ENCODE measurements around the gene SLC25A6. TPM values are rescaled to one million over a fixed set of nuclear protein-coding genes. Genes with fewer than 3 reads are reported as not detected.

The SLC25A6 gene
- polyA plus RNA-seq, 1 donor (not counting 4 experiments of a cell fraction or from before 2014, with no cell fraction given): 179 TPM

- H3K9me3 ChIP-seq (ENCODE audit: control insufficient read depth, low read depth, low read length): no peaks in the 10 kb centered on the region
- H3K9me1 ChIP-seq (ENCODE audit: control insufficient read depth, extremely low read depth, insufficient read depth, low read length): no peaks in the 10 kb centered on the region
- H2AFZ ChIP-seq (ENCODE audit: control insufficient read depth, low read length): no peak overlapping the region
- FAIRE-seq (no peak), DNase-seq (ENCODE audit: low read depth, low spot score) (no peak)
- H3K36me3 ChIP-seq (ENCODE audit: control insufficient read depth in 2 of 2, extremely low read depth in 1 of 2, insufficient read depth in 2 of 2, low read length in 2 of 2): peaks cover 3 to 17% of the 10 kb centered on the region in 2 experiments
- no peak overlapping the region for H3K4me3 ChIP-seq (ENCODE audit: control insufficient read depth in 2 of 3, extremely low read depth in 1 of 3, insufficient read depth in 2 of 3, low read depth in 1 of 3, low read length in 3 of 3)
- H3K4me1 ChIP-seq (ENCODE audit: control insufficient read depth, extremely low read depth, insufficient read depth, low read length): no peaks in the 10 kb centered on the region
- H4K20me1 ChIP-seq (ENCODE audit: control insufficient read depth, extremely low read depth, insufficient read depth, low read length): no peaks in the 10 kb centered on the region
- H3K27ac ChIP-seq (ENCODE audit: control insufficient read depth, insufficient read depth, low read length): no peak overlapping the region
- dilution Hi-C loops (cut with MboI; ENCODE audit: extremely low pct_ligation_motif_present, low sequenced_read_pairs): no loop called here
- no peak overlapping the region for H3K9ac ChIP-seq (ENCODE audit: control insufficient read depth, extremely low read depth, insufficient read depth, low read length)
- TF ChIP-seq EZH2 (IDR thresholded peaks at IDR 0.05; ENCODE audit: low read length): no peak
- TF ChIP-seq CTCF (optimal IDR thresholded peaks at IDR 0.05 in 1 of 3, IDR thresholded peaks at IDR 0.05 in 1 of 3, conservative IDR thresholded peaks at IDR 0.05 in 1 of 3; ENCODE audit: extremely low read depth in 1 of 3, insufficient read depth in 2 of 3, low read length in 3 of 3): no peak
- H3K4me2 ChIP-seq (ENCODE audit: control insufficient read depth, extremely low read depth, insufficient read depth, low read depth, low read length): no peak overlapping the region
- no peaks in the 10 kb centered on the region for H3K27me3 ChIP-seq (ENCODE audit: control insufficient read depth, extremely low read depth, insufficient read depth, low read length)
- H3K79me2 ChIP-seq (ENCODE audit: control insufficient read depth, insufficient read depth, low read length): no peaks in the 10 kb centered on the region
Measured at GRCh38 chrX:1435241-1435895, 43.5 kb upstream of the SLC25A6 start.

- Histone ChIP-seq H3K9me3 (ENCODE audit: control insufficient read depth, low read depth, low read length) (no peaks in the 10 kb centered on the region), H3K4me3 (ENCODE audit: control insufficient read depth in 2 of 3, extremely low read depth in 1 of 3, insufficient read depth in 2 of 3, low read depth in 1 of 3, low read length in 3 of 3) (no peak overlapping the region)
- dilution Hi-C loops (cut with MboI; ENCODE audit: extremely low pct_ligation_motif_present, low sequenced_read_pairs): no loop called here
Measured at GRCh38 chrX:1434871-1435240, 42.9 kb upstream of the SLC25A6 start.

More at GRCh38 chrX:1434871-1435240, 42.9 kb upstream of the SLC25A6 start:
- no peak overlapping the region for H3K9ac ChIP-seq (ENCODE audit: control insufficient read depth, extremely low read depth, insufficient read depth, low read length)
- no peaks in the 10 kb centered on the region for H3K4me1 ChIP-seq (ENCODE audit: control insufficient read depth, extremely low read depth, insufficient read depth, low read length)
- DNase-seq (ENCODE audit: low read depth, low spot score): no peak
- no peak for TF ChIP-seq EZH2 (IDR thresholded peaks at IDR 0.05; ENCODE audit: low read length)
- no peak for TF ChIP-seq CTCF (optimal IDR thresholded peaks at IDR 0.05 in 1 of 3, IDR thresholded peaks at IDR 0.05 in 1 of 3, conservative IDR thresholded peaks at IDR 0.05 in 1 of 3; ENCODE audit: extremely low read depth in 1 of 3, insufficient read depth in 2 of 3, low read length in 3 of 3)
- H3K27me3 ChIP-seq (ENCODE audit: control insufficient read depth, extremely low read depth, insufficient read depth, low read length): no peaks in the 10 kb centered on the region
- no peaks in the 10 kb centered on the region for H3K79me2 ChIP-seq (ENCODE audit: control insufficient read depth, insufficient read depth, low read length)
- H3K27ac ChIP-seq (ENCODE audit: control insufficient read depth, insufficient read depth, low read length): no peak overlapping the region
- peaks cover 3 to 17% of the 10 kb centered on the region in 2 experiments for H3K36me3 ChIP-seq (ENCODE audit: control insufficient read depth in 2 of 2, extremely low read depth in 1 of 2, insufficient read depth in 2 of 2, low read length in 2 of 2)
- no peak for FAIRE-seq
- no peak overlapping the region for H2AFZ ChIP-seq (ENCODE audit: control insufficient read depth, low read length)
- H3K4me2 ChIP-seq (ENCODE audit: control insufficient read depth, extremely low read depth, insufficient read depth, low read depth, low read length): no peak overlapping the region
- H3K9me1 ChIP-seq (ENCODE audit: control insufficient read depth, extremely low read depth, insufficient read depth, low read length): no peaks in the 10 kb centered on the region
- no peaks in the 10 kb centered on the region for H4K20me1 ChIP-seq (ENCODE audit: control insufficient read depth, extremely low read depth, insufficient read depth, low read length)

Data from keratinocyte (primary cell).